ENCODE data around the gene ZNF385C.

The ZNF385C gene

GRCh38 chr17:41988418-41988817, 109.9 kb downstream of the ZNF385C start:
- no peak for DNase-seq (ENCODE audit: low read depth, low spot score)

GRCh38 chr17:41987642-41988041, 110.6 kb downstream of the ZNF385C start:
- no peak for DNase-seq (ENCODE audit: low read depth, low spot score)

- no peak for DNase-seq (ENCODE audit: low read depth, low spot score)
Observed at GRCh38 chr17:41986634-41987033, 111.6 kb downstream of the ZNF385C start.

GRCh38 chr17:41985919-41986318, 112.4 kb downstream of the ZNF385C start:
- no peak for DNase-seq (ENCODE audit: low read depth, low spot score)

- DNase-seq (ENCODE audit: low read depth, low spot score): no peak
Observed at GRCh38 chr17:41984454-41984853, 113.8 kb downstream of the ZNF385C start.

GRCh38 chr17:41982026-41982760, 116.1 kb downstream of the ZNF385C start:
- DNase-seq (ENCODE audit: low read depth, low spot score): no peak

GRCh38 chr17:41977991-41978390, 120.3 kb downstream of the ZNF385C start:
- no peak for DNase-seq (ENCODE audit: low read depth, low spot score)

GRCh38 chr17:41976142-41976768, 122.0 kb downstream of the ZNF385C start:
- DNase-seq (ENCODE audit: low read depth, low spot score): no peak

Data from brain pericyte (primary cell).